T-helper 2 cell treated with Interferon-gamma antibody and Interleukin-4, amounts not matched to agents 5 μg/mL and 100 μg/mL, for 36 hours (primary cell): ENCODE results near the gene RMI2.

Experiments
- DNase-seq: peaks from one replicate; pipeline ENCODE4 v3.0.0; 2021; ENCODE audit warnings: low spot score
- H3K27ac Mint-ChIP-seq: one replicate; pipeline ENCODE4 v1.8.0; 2021; ENCODE audit warnings: mild to moderate bottlenecking, mixed read lengths
- H3K27me3 Mint-ChIP-seq: one replicate; pipeline ENCODE4 v1.8.0; 2021; ENCODE audit warnings: low read depth, mixed read lengths
- H3K36me3 Mint-ChIP-seq: one replicate; pipeline ENCODE4 v1.8.0; 2021; ENCODE audit warnings: low read depth, mixed read lengths
- H3K4me1 Mint-ChIP-seq: one replicate; pipeline ENCODE4 v1.8.0; 2021; ENCODE audit warnings: low read depth, mixed read lengths
- H3K4me3 Mint-ChIP-seq: one replicate; pipeline ENCODE4 v1.8.0; 2022; ENCODE audit warnings: mild to moderate bottlenecking, moderate library complexity, mixed read lengths
- H3K9me3 Mint-ChIP-seq: one replicate; pipeline ENCODE4 v1.8.0; 2021; ENCODE audit warnings: mixed read lengths

The RMI2 gene

GRCh38 chr16:11384184-11384955 lies 39.1 kb downstream of the RMI2 start:
- Mint-ChIP-seq H3K36me3 (peaks cover 8% of the 10 kb centered on the region), H3K27me3 (no peaks in the 10 kb centered on the region), H3K27ac (no peak overlapping the region), H3K4me1 (peaks cover 17% of the 10 kb centered on the region), H3K4me3 (no peak overlapping the region), H3K9me3 (no peaks in the 10 kb centered on the region)
- DNase-seq = no peak

GRCh38 chr16:11384956-11385586 lies 39.8 kb downstream of the RMI2 start:
- Mint-ChIP-seq H3K4me1 (peaks cover 14% of the 10 kb centered on the region), H3K9me3 (no peaks in the 10 kb centered on the region), H3K27ac (no peak overlapping the region), H3K4me3 (no peak overlapping the region), H3K27me3 (no peaks in the 10 kb centered on the region), H3K36me3 (peaks cover 7% of the 10 kb centered on the region)
- DNase-seq = no peak

- Mint-ChIP-seq H3K4me3 (no peak overlapping the region), H3K36me3 (peaks cover 5% of the 10 kb centered on the region), H3K4me1 (peaks cover 14% of the 10 kb centered on the region), H3K27ac (no peak overlapping the region), H3K27me3 (no peaks in the 10 kb centered on the region), H3K9me3 (no peaks in the 10 kb centered on the region)
- no peak for DNase-seq
Measured at GRCh38 chr16:11386054-11386680, 40.9 kb downstream of the RMI2 start.

- H3K27ac Mint-ChIP-seq = no peak overlapping the region
- peaks cover 9% of the 10 kb centered on the region for H3K4me1 Mint-ChIP-seq
- H3K4me3 Mint-ChIP-seq = no peak overlapping the region
- DNase-seq = no peak
- H3K36me3 Mint-ChIP-seq = no peaks in the 10 kb centered on the region
- no peaks in the 10 kb centered on the region for H3K9me3 Mint-ChIP-seq
- H3K27me3 Mint-ChIP-seq = no peaks in the 10 kb centered on the region
Measured at GRCh38 chr16:11386791-11387546, 41.7 kb downstream of the RMI2 start.

- Mint-ChIP-seq H3K27ac (no peak overlapping the region), H3K9me3 (no peaks in the 10 kb centered on the region), H3K27me3 (no peaks in the 10 kb centered on the region), H3K36me3 (no peaks in the 10 kb centered on the region), H3K4me3 (no peak overlapping the region), H3K4me1 (peaks cover 9% of the 10 kb centered on the region)
- DNase-seq = no peak
Measured at GRCh38 chr16:11389083-11389482, 43.8 kb downstream of the RMI2 start.

GRCh38 chr16:11389631-11390565 lies 44.6 kb downstream of the RMI2 start:
- Mint-ChIP-seq H3K4me3 (no peak overlapping the region), H3K27me3 (no peaks in the 10 kb centered on the region), H3K9me3 (no peaks in the 10 kb centered on the region), H3K27ac (no peak overlapping the region), H3K4me1 (peaks cover 9% of the 10 kb centered on the region), H3K36me3 (no peaks in the 10 kb centered on the region)
- DNase-seq = no peak

- H3K27me3 Mint-ChIP-seq = no peaks in the 10 kb centered on the region
- H3K4me3 Mint-ChIP-seq = no peak overlapping the region
- H3K36me3 Mint-ChIP-seq = no peaks in the 10 kb centered on the region
- H3K9me3 Mint-ChIP-seq = no peaks in the 10 kb centered on the region
- no peak for DNase-seq
- peaks cover 9% of the 10 kb centered on the region for H3K4me1 Mint-ChIP-seq
- H3K27ac Mint-ChIP-seq = no peak overlapping the region
Measured at GRCh38 chr16:11390573-11391495, 45.6 kb downstream of the RMI2 start.

GRCh38 chr16:11391576-11391975 lies 46.3 kb downstream of the RMI2 start:
- peaks cover 12% of the 10 kb centered on the region for H3K4me1 Mint-ChIP-seq

GRCh38 chr16:11392041-11392581 lies 46.9 kb downstream of the RMI2 start:
- Mint-ChIP-seq H3K27ac (no peak overlapping the region), H3K36me3 (no peaks in the 10 kb centered on the region), H3K9me3 (no peaks in the 10 kb centered on the region), H3K4me3 (no peak overlapping the region), H3K4me1 (peaks cover 12% of the 10 kb centered on the region), H3K27me3 (no peaks in the 10 kb centered on the region)
- DNase-seq = no peak

More at GRCh38 chr16:11391576-11391975, 46.3 kb downstream of the RMI2 start:
- H3K27ac Mint-ChIP-seq = no peak overlapping the region
- no peak overlapping the region for H3K4me3 Mint-ChIP-seq
- H3K9me3 Mint-ChIP-seq = no peaks in the 10 kb centered on the region
- H3K27me3 Mint-ChIP-seq = no peaks in the 10 kb centered on the region
- DNase-seq = no peak
- H3K36me3 Mint-ChIP-seq = no peaks in the 10 kb centered on the region

GRCh38 chr16:11393366-11393765 lies 48.1 kb downstream of the RMI2 start:
- DNase-seq = no peak
- H3K9me3 Mint-ChIP-seq = no peaks in the 10 kb centered on the region
- H3K4me3 Mint-ChIP-seq = no peak overlapping the region
- H3K36me3 Mint-ChIP-seq = no peaks in the 10 kb centered on the region
- no peak overlapping the region for H3K27ac Mint-ChIP-seq
- H3K27me3 Mint-ChIP-seq = no peaks in the 10 kb centered on the region
- H3K4me1 Mint-ChIP-seq = peaks cover 7% of the 10 kb centered on the region

GRCh38 chr16:11393861-11394592 lies 48.8 kb downstream of the RMI2 start:
- DNase-seq = no peak
- Mint-ChIP-seq H3K9me3 (no peaks in the 10 kb centered on the region), H3K4me1 (peaks cover 7% of the 10 kb centered on the region), H3K36me3 (no peaks in the 10 kb centered on the region), H3K4me3 (no peak overlapping the region), H3K27ac (no peak overlapping the region), H3K27me3 (no peaks in the 10 kb centered on the region)

- DNase-seq = no peak
- Mint-ChIP-seq H3K9me3 (no peaks in the 10 kb centered on the region), H3K27ac (no peak overlapping the region), H3K4me3 (no peak overlapping the region), H3K4me1 (peaks cover 5% of the 10 kb centered on the region), H3K36me3 (no peaks in the 10 kb centered on the region), H3K27me3 (no peaks in the 10 kb centered on the region)
Measured at GRCh38 chr16:11394593-11394960, 49.3 kb downstream of the RMI2 start.
